ENCODE results near the gene MCTP1. TPM values are rescaled to one million over a fixed set of nuclear protein-coding genes. Genes with fewer than 3 reads are reported as not detected.

The MCTP1 gene
- polyA plus RNA-seq, 3 donors: 34.4 to 72.9 (median 55.5) TPM

GRCh38 chr5:95130941-95131340 lies 154.0 kb downstream of the MCTP1 start:
- no peak overlapping the region for H3K9ac ChIP-seq (ENCODE audit: insufficient read depth, low read length, poor library complexity, severe bottlenecking)
- no peak for DNase-seq
- Mint-ChIP-seq H3K36me3 (no peaks in the 10 kb centered on the region), H3K4me1 (no peaks in the 10 kb centered on the region), H3K27ac (no peak overlapping the region), H3K4me3 (no peak overlapping the region), H3K27me3 (ENCODE audit: low read depth in 3 of 3) (peaks cover 0 to 4% (median 2%) of the 10 kb centered on the region in 3 donors), H3K9me3 (peaks cover 0 to 4% (median 0%) of the 10 kb centered on the region in 7 donors)
- no peaks in the 10 kb centered on the region for H3K4me1 ChIP-seq (ENCODE audit: control insufficient read depth in 1 of 2, insufficient read depth in 2 of 2, low read length in 2 of 2)
- H3K36me3 ChIP-seq (replicated peaks in 1 of 2; ENCODE audit: control insufficient read depth in 1 of 2, insufficient read depth in 2 of 2, low read length in 2 of 2): no peaks in the 10 kb centered on the region
- no peak overlapping the region for H2AFZ ChIP-seq (ENCODE audit: insufficient read depth, low read depth, low read length, poor library complexity, severe bottlenecking)
- no peak overlapping the region for H3K4me3 ChIP-seq (replicated peaks in 1 of 3; ENCODE audit: low read depth in 2 of 3, low read length in 3 of 3)
- no peak for TF ChIP-seq CTCF (IDR thresholded peaks at IDR 0.05)
- WGBS (ENCODE audit: insufficient coverage): 97% methylated on average over 3 of the region's 3 CpGs
- no peaks in the 10 kb centered on the region for H3K27me3 ChIP-seq (ENCODE audit: control insufficient read depth in 2 of 2, insufficient read depth in 2 of 2, low read length in 2 of 2)
- no peaks in the 10 kb centered on the region for H3K79me2 ChIP-seq (ENCODE audit: insufficient read depth, low read length)
- no peaks in the 10 kb centered on the region for H4K20me1 ChIP-seq (ENCODE audit: insufficient read depth, low read length)
- H3K27ac ChIP-seq (ENCODE audit: low read depth in 1 of 2, low read length in 2 of 2): no peak overlapping the region
- H3K9me3 ChIP-seq (replicated peaks in 1 of 2; ENCODE audit: control insufficient read depth in 1 of 2, insufficient read depth in 1 of 2, low read length in 2 of 2): no peaks in the 10 kb centered on the region
- intact Hi-C loops (cut with micrococcal nuclease): no loop called here
- no peak overlapping the region for H3K4me2 ChIP-seq (replicated peaks; ENCODE audit: extremely low read depth, low read length, poor library complexity, severe bottlenecking)

GRCh38 chr5:95124731-95125130 lies 160.2 kb downstream of the MCTP1 start:
- no peaks in the 10 kb centered on the region for H3K27me3 ChIP-seq (ENCODE audit: control insufficient read depth in 2 of 2, insufficient read depth in 2 of 2, low read length in 2 of 2)
- H3K4me1 ChIP-seq (ENCODE audit: control insufficient read depth in 1 of 2, insufficient read depth in 2 of 2, low read length in 2 of 2): no peaks in the 10 kb centered on the region
- Mint-ChIP-seq H3K27ac (no peak overlapping the region), H3K9me3 (peaks cover 0 to 11% (median 2%) of the 10 kb centered on the region in 7 donors), H3K27me3 (ENCODE audit: low read depth in 3 of 3) (peaks cover 0 to 6% (median 0%) of the 10 kb centered on the region in 3 donors), H3K4me1 (no peaks in the 10 kb centered on the region), H3K36me3 (no peaks in the 10 kb centered on the region), H3K4me3 (no peak overlapping the region)
- intact Hi-C loops (cut with micrococcal nuclease): no loop called here
- DNase-seq: no peak
- H4K20me1 ChIP-seq (ENCODE audit: insufficient read depth, low read length): no peaks in the 10 kb centered on the region
- TF ChIP-seq CTCF (IDR thresholded peaks at IDR 0.05): no peak
- no peaks in the 10 kb centered on the region for H3K79me2 ChIP-seq (ENCODE audit: insufficient read depth, low read length)
- H3K4me3 ChIP-seq (replicated peaks in 1 of 3; ENCODE audit: low read depth in 2 of 3, low read length in 3 of 3): no peak overlapping the region
- H3K36me3 ChIP-seq (replicated peaks in 1 of 2; ENCODE audit: control insufficient read depth in 1 of 2, insufficient read depth in 2 of 2, low read length in 2 of 2): no peaks in the 10 kb centered on the region
- H3K4me2 ChIP-seq (replicated peaks; ENCODE audit: extremely low read depth, low read length, poor library complexity, severe bottlenecking): no peak overlapping the region
- H3K27ac ChIP-seq (ENCODE audit: low read depth in 1 of 2, low read length in 2 of 2): no peak overlapping the region
- no peak overlapping the region for H3K9ac ChIP-seq (ENCODE audit: insufficient read depth, low read length, poor library complexity, severe bottlenecking)
- H2AFZ ChIP-seq (ENCODE audit: insufficient read depth, low read depth, low read length, poor library complexity, severe bottlenecking): no peak overlapping the region
- WGBS (ENCODE audit: insufficient coverage): no CpG with 5 or more reads among the region's 1 CpG
- peaks cover 0 to 3% of the 10 kb centered on the region in 2 donors for H3K9me3 ChIP-seq (replicated peaks in 1 of 2; ENCODE audit: control insufficient read depth in 1 of 2, insufficient read depth in 1 of 2, low read length in 2 of 2)
